Keratinocyte (primary cell): Measurements from ENCODE around the gene TPK1.

Experiments
- CTCF ChIP-seq, 3 experiments: IDR thresholded peaks in 1 of 3; conservative IDR thresholded peaks in 1 of 3; optimal IDR thresholded peaks in 1 of 3; 2 replicates in 2 of 3; 3 replicates in 1 of 3; pipeline versions ENCODE3 to v1.5.1; 2011; ENCODE audit warnings: low read length in 3 of 3, mild to moderate bottlenecking in 3 of 3, moderate library complexity in 2 of 3, control low read depth in 1 of 3, inconsistent platforms in 1 of 3; ENCODE audit not compliant: insufficient read depth in 2 of 3; ENCODE audit errors: extremely low read depth in 1 of 3
- EZH2 ChIP-seq: IDR thresholded peaks from one replicate; pipeline ENCODE4 v1.6.1; 2012; ENCODE audit warnings: inconsistent platforms, mild to moderate bottlenecking, low read length, moderate library complexity

GRCh38 chr7:144503215-144503614, 332.6 kb downstream of the TPK1 start:
- TF ChIP-seq CTCF (optimal IDR thresholded peaks at IDR 0.05 in 1 of 3, IDR thresholded peaks at IDR 0.05 in 1 of 3, conservative IDR thresholded peaks at IDR 0.05 in 1 of 3; ENCODE audit: extremely low read depth in 1 of 3, insufficient read depth in 2 of 3, low read length in 3 of 3), result no peak
- TF ChIP-seq EZH2, result no peak
